ENCODE measurements around the gene ZNF296. TPM values are rescaled to one million over a fixed set of nuclear protein-coding genes. Genes with fewer than 3 reads are reported as not detected.

ZNF296 gene
- total RNA-seq, 1 experiment from 2014 or later = 6.7 TPM

- TF ChIP-seq, protein P1, sequence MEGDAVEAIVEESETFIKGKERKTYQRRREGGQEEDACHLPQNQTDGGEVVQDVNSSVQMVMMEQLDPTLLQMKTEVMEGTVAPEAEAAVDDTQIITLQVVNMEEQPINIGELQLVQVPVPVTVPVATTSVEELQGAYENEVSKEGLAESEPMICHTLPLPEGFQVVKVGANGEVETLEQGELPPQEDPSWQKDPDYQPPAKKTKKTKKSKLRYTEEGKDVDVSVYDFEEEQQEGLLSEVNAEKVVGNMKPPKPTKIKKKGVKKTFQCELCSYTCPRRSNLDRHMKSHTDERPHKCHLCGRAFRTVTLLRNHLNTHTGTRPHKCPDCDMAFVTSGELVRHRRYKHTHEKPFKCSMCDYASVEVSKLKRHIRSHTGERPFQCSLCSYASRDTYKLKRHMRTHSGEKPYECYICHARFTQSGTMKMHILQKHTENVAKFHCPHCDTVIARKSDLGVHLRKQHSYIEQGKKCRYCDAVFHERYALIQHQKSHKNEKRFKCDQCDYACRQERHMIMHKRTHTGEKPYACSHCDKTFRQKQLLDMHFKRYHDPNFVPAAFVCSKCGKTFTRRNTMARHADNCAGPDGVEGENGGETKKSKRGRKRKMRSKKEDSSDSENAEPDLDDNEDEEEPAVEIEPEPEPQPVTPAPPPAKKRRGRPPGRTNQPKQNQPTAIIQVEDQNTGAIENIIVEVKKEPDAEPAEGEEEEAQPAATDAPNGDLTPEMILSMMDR (IDR thresholded peaks at IDR 0.05) = no peak
- no peak for TF ChIP-seq SIN3A (IDR thresholded peaks at IDR 0.05; ENCODE audit: borderline replicate concordance, insufficient read depth, low read depth, low read length)
- TF ChIP-seq POLR2AphosphoS5 (IDR thresholded peaks at IDR 0.05; ENCODE audit: low read depth, low read length) = no peak
- no peak for TF ChIP-seq TCF7L2 (IDR thresholded peaks at IDR 0.05; ENCODE audit: low read depth, low read length)
- TF ChIP-seq REST (IDR thresholded peaks at IDR 0.05; ENCODE audit: insufficient read depth in 1 of 2, low read depth in 2 of 2, low read length in 1 of 2) = no peak
- H3K27ac ChIP-seq (ENCODE audit: low read length) = no peak overlapping the region
- POLR2A ChIA-PET = no interaction called here
- no peak for DNase-seq (ENCODE audit: low read depth, low spot score)
- no peaks in the 10 kb centered on the region for H3K9me3 ChIP-seq (ENCODE audit: control insufficient read depth, insufficient read depth, low read depth, low read length)
- CTCF ChIA-PET = no interaction called here
- ATAC-seq = no peak
- H3K36me3 ChIP-seq (ENCODE audit: control insufficient read depth, insufficient read depth, low read length) = peaks cover 5% of the 10 kb centered on the region
- H3K4me1 ChIP-seq (ENCODE audit: control insufficient read depth, insufficient read depth, low read length) = no peaks in the 10 kb centered on the region
- H3K4me3 ChIP-seq (ENCODE audit: low read depth in 2 of 2, low read length in 2 of 2) = no peak overlapping the region
- BruUV-seq (replicated peaks) = no TSS peak
- intact Hi-C loops (cut with micrococcal nuclease; ENCODE audit: unreplicated experiment) = no loop called here
- no peaks in the 10 kb centered on the region for H3K27me3 ChIP-seq (ENCODE audit: control insufficient read depth, insufficient read depth, low read length)
- in situ Hi-C loops (cut with HindIII; ENCODE audit: low pct_unique_long_range_greater_than_20kb, low sequenced_read_pairs) = no loop called here
Observed at GRCh38 chr19:45057444-45057843, 18.8 kb downstream of the ZNF296 start.

DNA sequence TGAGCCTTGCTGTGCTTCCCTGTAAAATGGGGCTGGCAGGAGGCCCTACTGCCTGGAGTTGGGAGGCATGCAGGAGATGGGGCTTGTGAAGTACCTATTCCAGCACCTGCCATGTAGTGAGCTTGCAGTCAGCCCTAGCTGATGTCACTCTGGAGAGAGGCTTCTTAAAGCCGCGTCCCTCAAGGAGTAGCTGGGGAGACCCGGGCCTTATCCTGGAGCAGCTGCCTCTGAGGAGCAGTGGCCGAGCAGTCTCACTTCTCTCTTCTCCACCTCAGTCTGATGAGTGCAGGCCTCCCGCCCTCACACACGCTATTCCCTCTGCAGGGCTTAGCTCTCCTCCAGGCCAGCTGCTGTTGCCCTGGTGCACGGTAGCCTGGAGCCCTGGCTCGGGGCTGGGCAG, 19.4 kb downstream of the ZNF296 start:
- no peaks in the 10 kb centered on the region for H3K4me1 ChIP-seq (ENCODE audit: control insufficient read depth, insufficient read depth, low read length)
- ATAC-seq = peak; percentile 43; the same call in 1 of the 2 replicates
- POLR2A ChIA-PET = no interaction called here
- TF ChIP-seq REST (IDR thresholded peaks at IDR 0.05; ENCODE audit: insufficient read depth in 1 of 2, low read depth in 2 of 2, low read length in 1 of 2) (no peak), TCF7L2 (IDR thresholded peaks at IDR 0.05; ENCODE audit: low read depth, low read length) (no peak), POLR2AphosphoS5 (IDR thresholded peaks at IDR 0.05; ENCODE audit: low read depth, low read length) (no peak), SIN3A (IDR thresholded peaks at IDR 0.05; ENCODE audit: borderline replicate concordance, insufficient read depth, low read depth, low read length) (no peak)
- TF ChIP-seq, protein P1 (IDR thresholded peaks at IDR 0.05) = no peak
- H3K9me3 ChIP-seq (ENCODE audit: control insufficient read depth, insufficient read depth, low read depth, low read length) = no peaks in the 10 kb centered on the region
- H3K27me3 ChIP-seq (ENCODE audit: control insufficient read depth, insufficient read depth, low read length) = no peaks in the 10 kb centered on the region
- no peak overlapping the region for H3K4me3 ChIP-seq (ENCODE audit: low read depth in 2 of 2, low read length in 2 of 2)
- DNase-seq (ENCODE audit: low read depth, low spot score) = no peak
- no TSS peak for BruUV-seq (replicated peaks)
- no peak overlapping the region for H3K27ac ChIP-seq (ENCODE audit: low read length)
- peaks cover 5% of the 10 kb centered on the region for H3K36me3 ChIP-seq (ENCODE audit: control insufficient read depth, insufficient read depth, low read length)
- CTCF ChIA-PET = no interaction called here
- in situ Hi-C loops (cut with HindIII; ENCODE audit: low pct_unique_long_range_greater_than_20kb, low sequenced_read_pairs) = no loop called here
- intact Hi-C loops (cut with micrococcal nuclease; ENCODE audit: unreplicated experiment) = no loop called here
